SK-N-SH (cell line): Measurements from ENCODE around the gene PNKP.

Experiments
- CHD2 ChIP-seq: fragments of 150-350 bp; IDR thresholded peaks from 2 replicates; pipeline ENCODE4 v1.6.1; 2018; ENCODE audit warnings: low read length; ENCODE audit not compliant: partially characterized antibody
- EP300 ChIP-seq, 2 experiments: IDR thresholded peaks; 2 replicates each; pipeline versions ENCODE4 v1.4.0 to v1.6.1; 2012; ENCODE audit warnings: borderline replicate concordance in 1 of 2, low read depth in 1 of 2, low read length in 1 of 2
- JUND ChIP-seq: IDR thresholded peaks from 2 replicates; pipeline ENCODE4 v1.4.0; 2012
- YY1 ChIP-seq: IDR thresholded peaks from 2 replicates; pipeline ENCODE4 v1.4.0; 2012; ENCODE audit warnings: low read depth, mild to moderate bottlenecking
- TF ChIP-seq, protein P1 (sequence below): fragments of 200-600 bp; sonication (generic); IDR thresholded peaks from 2 replicates; pipeline ENCODE4 v1.6.1; 2017; ENCODE audit warnings: antibody characterized with exemption, mild to moderate bottlenecking, moderate library complexity
- TF ChIP-seq, protein P2 (sequence below): IDR thresholded peaks from 2 replicates; pipeline ENCODE4 v1.6.1; 2012; ENCODE audit warnings: mild to moderate bottlenecking, low read depth, low read length, moderate library complexity

DNA sequence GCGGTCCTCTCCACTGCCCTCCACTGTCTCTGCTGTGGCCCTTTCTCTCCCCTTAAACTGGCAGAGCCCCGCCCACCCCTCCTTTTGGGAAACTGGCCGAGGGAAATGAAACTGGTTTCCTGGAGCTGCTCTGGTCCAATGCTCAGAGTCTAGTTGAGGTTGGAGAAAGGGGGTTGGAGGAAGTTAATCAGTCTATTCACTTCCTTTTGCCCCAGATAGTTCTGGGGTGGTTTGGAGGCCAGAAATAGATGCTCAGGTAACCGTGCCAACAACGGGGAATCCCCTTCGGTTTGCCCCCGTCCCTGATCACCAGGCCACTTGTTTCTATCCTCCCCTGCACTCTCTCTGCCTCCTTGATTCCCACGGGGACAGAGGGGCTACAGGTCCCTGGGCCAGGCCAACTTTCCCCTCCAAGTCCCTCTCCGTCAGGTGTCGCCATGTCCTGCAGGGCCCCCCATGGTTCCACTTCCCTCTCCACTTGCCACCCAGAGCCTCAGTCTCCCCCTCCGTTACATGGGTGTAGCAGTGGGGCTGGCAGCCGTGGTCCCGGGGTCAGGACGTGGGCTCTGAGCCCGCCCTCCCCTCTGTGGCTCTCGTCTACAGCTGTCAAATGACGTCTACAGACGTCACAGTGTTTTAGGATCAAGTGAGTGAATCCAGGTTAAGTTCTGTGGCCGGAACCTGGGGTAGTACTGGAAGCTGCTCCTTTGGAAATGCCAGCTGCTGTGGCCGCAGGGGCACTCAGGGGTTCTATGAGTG, 29.7 kb upstream of the PNKP start, which contains the start of gene IL4I1:
- TF ChIP-seq, protein P1, sequence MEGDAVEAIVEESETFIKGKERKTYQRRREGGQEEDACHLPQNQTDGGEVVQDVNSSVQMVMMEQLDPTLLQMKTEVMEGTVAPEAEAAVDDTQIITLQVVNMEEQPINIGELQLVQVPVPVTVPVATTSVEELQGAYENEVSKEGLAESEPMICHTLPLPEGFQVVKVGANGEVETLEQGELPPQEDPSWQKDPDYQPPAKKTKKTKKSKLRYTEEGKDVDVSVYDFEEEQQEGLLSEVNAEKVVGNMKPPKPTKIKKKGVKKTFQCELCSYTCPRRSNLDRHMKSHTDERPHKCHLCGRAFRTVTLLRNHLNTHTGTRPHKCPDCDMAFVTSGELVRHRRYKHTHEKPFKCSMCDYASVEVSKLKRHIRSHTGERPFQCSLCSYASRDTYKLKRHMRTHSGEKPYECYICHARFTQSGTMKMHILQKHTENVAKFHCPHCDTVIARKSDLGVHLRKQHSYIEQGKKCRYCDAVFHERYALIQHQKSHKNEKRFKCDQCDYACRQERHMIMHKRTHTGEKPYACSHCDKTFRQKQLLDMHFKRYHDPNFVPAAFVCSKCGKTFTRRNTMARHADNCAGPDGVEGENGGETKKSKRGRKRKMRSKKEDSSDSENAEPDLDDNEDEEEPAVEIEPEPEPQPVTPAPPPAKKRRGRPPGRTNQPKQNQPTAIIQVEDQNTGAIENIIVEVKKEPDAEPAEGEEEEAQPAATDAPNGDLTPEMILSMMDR = no peak
- TF ChIP-seq JUND (no peak), YY1 (no peak), CHD2 (no peak), EP300 (IDR thresholded peaks at IDR 0.05; ENCODE audit: borderline replicate concordance in 1 of 2, low read depth in 1 of 2, low read length in 1 of 2) (no peak)
- TF ChIP-seq, protein P2, sequence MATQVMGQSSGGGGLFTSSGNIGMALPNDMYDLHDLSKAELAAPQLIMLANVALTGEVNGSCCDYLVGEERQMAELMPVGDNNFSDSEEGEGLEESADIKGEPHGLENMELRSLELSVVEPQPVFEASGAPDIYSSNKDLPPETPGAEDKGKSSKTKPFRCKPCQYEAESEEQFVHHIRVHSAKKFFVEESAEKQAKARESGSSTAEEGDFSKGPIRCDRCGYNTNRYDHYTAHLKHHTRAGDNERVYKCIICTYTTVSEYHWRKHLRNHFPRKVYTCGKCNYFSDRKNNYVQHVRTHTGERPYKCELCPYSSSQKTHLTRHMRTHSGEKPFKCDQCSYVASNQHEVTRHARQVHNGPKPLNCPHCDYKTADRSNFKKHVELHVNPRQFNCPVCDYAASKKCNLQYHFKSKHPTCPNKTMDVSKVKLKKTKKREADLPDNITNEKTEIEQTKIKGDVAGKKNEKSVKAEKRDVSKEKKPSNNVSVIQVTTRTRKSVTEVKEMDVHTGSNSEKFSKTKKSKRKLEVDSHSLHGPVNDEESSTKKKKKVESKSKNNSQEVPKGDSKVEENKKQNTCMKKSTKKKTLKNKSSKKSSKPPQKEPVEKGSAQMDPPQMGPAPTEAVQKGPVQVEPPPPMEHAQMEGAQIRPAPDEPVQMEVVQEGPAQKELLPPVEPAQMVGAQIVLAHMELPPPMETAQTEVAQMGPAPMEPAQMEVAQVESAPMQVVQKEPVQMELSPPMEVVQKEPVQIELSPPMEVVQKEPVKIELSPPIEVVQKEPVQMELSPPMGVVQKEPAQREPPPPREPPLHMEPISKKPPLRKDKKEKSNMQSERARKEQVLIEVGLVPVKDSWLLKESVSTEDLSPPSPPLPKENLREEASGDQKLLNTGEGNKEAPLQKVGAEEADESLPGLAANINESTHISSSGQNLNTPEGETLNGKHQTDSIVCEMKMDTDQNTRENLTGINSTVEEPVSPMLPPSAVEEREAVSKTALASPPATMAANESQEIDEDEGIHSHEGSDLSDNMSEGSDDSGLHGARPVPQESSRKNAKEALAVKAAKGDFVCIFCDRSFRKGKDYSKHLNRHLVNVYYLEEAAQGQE = no peak
